SK-N-MC (cell line): ENCODE results near the gene MAML1.

Source experiments
- DNase-seq: peaks from one replicate; pipeline ENCODE4 v3.0.0-alpha.2; 2011; ENCODE audit warnings: low read depth, low spot score
- H3K27ac ChIP-seq: fragments of 200-600 bp; sonication (generic); 2 replicates; pipeline ENCODE4 v1.5.1; 2016; ENCODE audit warnings: mixed run types
- H3K36me3 ChIP-seq: fragments of 200-600 bp; sonication (generic); 2 replicates; pipeline ENCODE4 v1.6.1; 2017; ENCODE audit warnings: antibody characterized with exemption, low read length, mixed read lengths; ENCODE audit not compliant: insufficient read depth
- H3K4me3 ChIP-seq: fragments of 200-600 bp; sonication (generic); 2 replicates; pipeline ENCODE4 v1.5.1; 2016
- H3K9ac ChIP-seq: fragments of 200-600 bp; sonication (generic); 2 replicates; pipeline ENCODE4 v1.8.0; 2017; ENCODE audit warnings: mixed run types, mixed read lengths; ENCODE audit not compliant: insufficient read length
- H3K9me3 ChIP-seq: fragments of 200-600 bp; sonication (generic); 2 replicates; pipeline ENCODE4 v1.6.1; 2017; ENCODE audit warnings: low read depth, mild to moderate bottlenecking, antibody characterized with exemption, low read length, moderate library complexity, mixed read lengths
- EZH2 ChIP-seq: fragments of 200-600 bp; sonication (generic); IDR thresholded peaks from one replicate; pipeline ENCODE4 v1.6.1; 2017; ENCODE audit warnings: antibody characterized with exemption
- FOXP2 ChIP-seq: optimal IDR thresholded peaks from 2 replicates; pipeline ENCODE3; 2011; ENCODE audit warnings: mild to moderate bottlenecking, moderate library complexity; ENCODE audit not compliant: insufficient read depth; ENCODE audit errors: extremely low read length, control extremely low read depth
- POLR2AphosphoS5 ChIP-seq: IDR thresholded peaks from 2 replicates; pipeline ENCODE4 v1.6.1; 2012; ENCODE audit warnings: mild to moderate bottlenecking, low read depth, low read length, borderline replicate concordance

MAML1 gene

DNA sequence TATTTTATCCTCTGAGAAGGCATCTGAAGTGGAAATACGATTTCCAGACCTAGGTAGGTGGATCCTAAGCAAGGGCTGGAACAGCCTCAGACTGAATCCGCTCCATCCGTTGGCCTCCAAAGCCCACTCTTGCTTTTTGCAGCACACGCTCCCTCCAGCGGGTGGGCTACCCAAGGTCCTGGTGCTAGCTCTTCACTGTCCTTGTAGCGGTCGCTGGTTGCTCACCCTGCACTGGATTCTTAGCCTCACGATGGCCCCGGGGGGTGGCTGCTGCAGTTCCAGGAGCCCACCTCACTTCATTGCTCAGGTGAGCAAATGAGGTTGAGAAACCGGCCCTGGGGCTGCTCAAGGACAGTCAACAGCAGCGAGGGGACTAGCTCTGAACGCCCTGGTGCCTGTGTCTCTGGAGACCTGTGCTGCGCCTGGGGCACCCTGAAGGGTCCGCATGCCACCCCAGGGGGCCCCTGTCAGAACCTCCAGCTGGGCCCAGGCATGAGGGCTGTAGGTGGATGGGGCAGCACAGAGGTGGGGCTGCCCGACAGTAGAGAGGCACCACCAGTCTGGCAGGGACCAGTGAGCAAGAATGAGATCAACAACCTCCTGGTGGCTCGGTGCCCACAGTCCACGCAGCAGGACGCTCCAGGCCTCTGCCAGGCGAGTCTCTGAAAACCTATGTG is 69.7 kb downstream of the MAML1 start:
- no peak overlapping the region for H3K27ac ChIP-seq
- no peaks in the 10 kb centered on the region; the same call in 1 of the 2 replicates for H3K36me3 ChIP-seq
- DNase-seq, result no peak
- no peak overlapping the region for H3K4me3 ChIP-seq
- no peak for TF ChIP-seq FOXP2
- TF ChIP-seq POLR2AphosphoS5, result no peak
- no peak for TF ChIP-seq EZH2
- H3K9ac ChIP-seq, result no peak overlapping the region
- no peaks in the 10 kb centered on the region for H3K9me3 ChIP-seq

DNA sequence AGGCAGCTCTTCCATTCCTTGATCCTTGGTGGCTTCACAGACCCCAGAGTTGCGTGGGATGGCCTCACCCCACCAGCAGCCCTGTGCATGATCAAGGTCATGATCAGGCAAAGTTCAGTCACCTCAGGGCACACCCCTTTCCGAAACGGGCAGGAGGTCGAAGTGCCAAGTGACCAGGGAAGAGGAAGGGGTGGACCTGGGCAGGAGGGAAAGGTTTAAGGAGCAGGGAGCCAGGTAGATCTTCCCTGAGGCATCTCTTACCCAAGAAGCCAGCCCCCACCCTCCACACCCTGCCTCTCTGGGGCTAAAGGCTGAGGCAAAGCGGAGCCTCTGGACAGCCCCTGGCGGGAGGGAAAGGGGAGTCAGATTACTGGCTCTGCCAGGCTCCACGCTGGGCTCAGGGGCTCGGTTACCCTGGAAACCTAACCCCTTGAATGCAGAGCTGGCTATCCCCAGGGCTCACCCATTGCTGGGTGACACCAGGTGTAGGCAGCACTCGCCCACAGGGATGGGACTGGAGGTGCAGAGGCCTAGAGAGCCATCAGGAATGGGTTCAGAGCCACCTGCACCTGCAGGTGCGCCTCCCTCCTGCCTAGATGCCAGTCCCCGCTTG is 70.4 kb downstream of the MAML1 start:
- no peak overlapping the region for H3K27ac ChIP-seq
- no peak overlapping the region for H3K9ac ChIP-seq
- DNase-seq, result no peak
- no peak overlapping the region for H3K4me3 ChIP-seq
- TF ChIP-seq POLR2AphosphoS5 (no peak), EZH2 (no peak), FOXP2 (no peak)
- H3K36me3 ChIP-seq, result no peaks in the 10 kb centered on the region; the same call in 1 of the 2 replicates
- no peaks in the 10 kb centered on the region for H3K9me3 ChIP-seq

DNA sequence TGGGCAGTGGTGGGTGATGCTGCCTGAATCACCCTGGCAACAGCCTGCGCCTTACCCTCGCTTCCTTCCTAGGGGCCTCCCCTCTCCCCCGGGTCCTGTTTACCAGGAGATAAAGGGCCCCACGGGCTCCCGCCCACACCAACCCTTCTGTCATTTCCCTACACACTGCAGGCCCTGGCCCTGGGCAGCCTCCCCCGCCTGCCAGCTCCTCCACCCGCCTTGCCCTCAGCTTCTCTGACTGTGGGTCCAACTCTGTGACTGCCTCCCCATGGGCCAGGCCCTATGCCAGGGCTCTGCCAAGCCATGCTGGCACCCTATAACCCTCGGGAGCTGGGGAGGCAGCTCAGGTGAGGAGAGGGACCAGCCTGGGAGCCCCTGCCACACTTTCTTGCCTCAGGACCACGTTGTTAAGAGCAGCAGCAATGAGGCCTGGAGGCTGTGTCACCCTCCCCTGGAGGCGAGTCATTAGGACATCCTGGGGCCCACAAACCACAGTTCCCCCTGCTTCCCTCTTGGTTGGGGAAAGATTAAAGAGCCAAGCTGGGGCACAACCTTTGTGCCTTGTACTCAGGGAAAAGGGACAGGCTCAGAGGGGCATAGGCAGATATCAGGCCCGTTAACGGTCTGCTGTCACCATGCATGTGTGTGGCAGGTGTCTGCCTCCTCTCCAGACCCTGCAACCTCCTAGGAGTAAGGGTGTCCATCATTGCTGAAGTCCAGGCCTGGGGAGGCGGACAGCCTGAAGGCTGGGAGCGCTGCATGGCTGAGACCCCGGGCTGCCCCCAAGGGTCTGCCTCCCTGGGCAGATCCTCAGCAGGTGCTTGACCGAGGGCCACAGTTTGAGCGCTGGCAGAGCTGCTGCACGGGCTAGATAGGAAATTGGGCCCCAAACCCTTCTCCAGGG is 71.3 kb downstream of the MAML1 start:
- H3K27ac ChIP-seq, result no peak overlapping the region
- no peak for DNase-seq
- H3K9me3 ChIP-seq, result no peaks in the 10 kb centered on the region
- TF ChIP-seq FOXP2, result no peak
- no peak for TF ChIP-seq POLR2AphosphoS5
- no peak for TF ChIP-seq EZH2
- H3K4me3 ChIP-seq, result no peak overlapping the region
- H3K9ac ChIP-seq, result no peak overlapping the region
- H3K36me3 ChIP-seq, result no peaks in the 10 kb centered on the region; the same call in 1 of the 2 replicates

DNA sequence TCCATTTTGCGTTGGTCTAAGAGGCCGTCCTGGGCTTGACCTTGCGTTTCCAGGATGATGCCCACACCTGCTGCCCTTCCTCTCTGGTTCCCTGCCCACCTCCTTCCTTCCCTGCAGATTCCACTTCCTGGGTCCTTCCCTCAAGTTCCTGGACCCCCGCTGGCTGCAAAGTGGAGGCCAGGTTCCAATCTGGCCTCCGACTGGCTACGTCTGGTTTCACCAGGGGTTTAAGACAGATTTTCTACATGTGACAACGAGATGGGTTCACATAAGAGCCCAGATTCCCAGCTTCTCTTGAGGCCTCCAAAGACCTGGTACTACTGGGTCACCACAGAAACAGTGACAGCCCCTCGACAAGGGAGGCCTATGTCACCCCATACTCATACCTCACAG is 71.9 kb downstream of the MAML1 start:
- Histone ChIP-seq H3K9ac (no peak overlapping the region), H3K4me3 (no peak overlapping the region; the same call in 1 of the 2 replicates), H3K27ac (no peak overlapping the region), H3K9me3 (no peaks in the 10 kb centered on the region), H3K36me3 (no peaks in the 10 kb centered on the region; the same call in 1 of the 2 replicates)
- DNase-seq, result no peak
- TF ChIP-seq EZH2 (no peak), FOXP2 (no peak), POLR2AphosphoS5 (no peak)

DNA sequence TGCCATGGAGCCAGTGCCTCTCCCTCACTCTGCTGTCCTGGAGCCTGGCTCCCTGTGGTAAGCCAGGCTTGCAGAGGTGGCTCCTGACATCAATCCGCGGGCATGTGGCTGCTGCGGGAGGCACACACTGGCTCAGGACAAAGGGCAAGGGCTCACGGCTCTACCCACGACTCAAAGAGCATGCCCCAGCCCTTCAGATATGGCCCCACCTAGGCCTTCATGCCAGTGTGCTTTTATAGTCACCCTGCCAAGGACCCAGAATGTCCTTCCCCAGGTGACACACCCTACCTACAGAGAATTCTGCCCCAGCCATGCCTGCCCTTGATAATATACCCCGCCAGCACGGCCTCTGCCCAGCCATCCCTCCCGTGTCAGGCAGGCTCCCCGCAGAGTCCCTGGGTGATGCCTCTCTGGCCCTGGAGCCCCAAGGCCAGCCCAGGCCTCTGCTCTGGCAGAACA is 72.5 kb downstream of the MAML1 start:
- no peak for DNase-seq
- Histone ChIP-seq H3K4me3 (peak overlapping the region; percentile 86), H3K27ac (no peak overlapping the region), H3K9ac (peak overlapping the region; percentile 76), H3K9me3 (no peaks in the 10 kb centered on the region), H3K36me3 (no peaks in the 10 kb centered on the region; the same call in 1 of the 2 replicates)
- no peak for TF ChIP-seq EZH2
- no peak for TF ChIP-seq POLR2AphosphoS5
- TF ChIP-seq FOXP2, result no peak

DNA sequence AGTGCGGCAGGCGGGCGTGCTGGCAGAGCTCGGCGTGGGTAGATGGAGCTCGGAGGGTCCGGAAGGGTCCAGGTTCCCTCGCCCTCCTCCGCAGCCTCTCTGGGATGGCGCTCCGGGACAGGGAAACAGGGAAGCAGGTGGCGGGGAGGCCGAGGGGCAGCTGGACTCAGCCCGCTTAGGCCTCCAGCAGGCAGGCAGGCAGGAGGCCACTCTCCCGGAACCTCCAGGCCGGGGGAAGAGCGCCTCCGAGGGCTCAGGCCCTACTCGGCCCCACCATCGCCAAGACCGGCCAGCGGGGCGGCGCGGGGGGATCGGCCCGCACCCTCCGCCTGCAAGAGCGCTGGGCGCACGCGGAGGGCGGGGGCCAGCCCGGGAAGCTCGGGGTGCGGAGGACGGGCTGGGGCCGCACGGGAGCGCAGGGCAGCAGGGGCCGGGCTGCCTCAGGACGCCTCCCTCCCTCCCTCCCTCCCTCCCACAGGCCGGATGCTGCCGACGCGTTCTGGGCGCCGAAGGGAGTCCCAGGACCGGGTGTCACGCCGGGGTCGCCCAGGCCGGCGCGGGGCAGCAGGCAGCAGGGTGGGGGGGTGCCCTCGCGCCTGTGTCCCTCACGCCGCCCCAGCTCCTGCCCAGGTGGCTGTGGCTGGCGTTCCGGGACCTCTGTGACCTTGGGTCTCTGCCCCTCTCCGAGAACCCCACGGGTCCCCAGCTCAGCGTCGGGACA is 73.1 kb downstream of the MAML1 start:
- Histone ChIP-seq H3K4me3 (peak overlapping the region; percentile 86), H3K36me3 (no peaks in the 10 kb centered on the region), H3K9ac (peak overlapping the region; percentile 76), H3K9me3 (no peaks in the 10 kb centered on the region), H3K27ac (no peak overlapping the region)
- TF ChIP-seq FOXP2, result no peak
- TF ChIP-seq EZH2, result no peak
- TF ChIP-seq POLR2AphosphoS5, result no peak
- no peak for DNase-seq

DNA sequence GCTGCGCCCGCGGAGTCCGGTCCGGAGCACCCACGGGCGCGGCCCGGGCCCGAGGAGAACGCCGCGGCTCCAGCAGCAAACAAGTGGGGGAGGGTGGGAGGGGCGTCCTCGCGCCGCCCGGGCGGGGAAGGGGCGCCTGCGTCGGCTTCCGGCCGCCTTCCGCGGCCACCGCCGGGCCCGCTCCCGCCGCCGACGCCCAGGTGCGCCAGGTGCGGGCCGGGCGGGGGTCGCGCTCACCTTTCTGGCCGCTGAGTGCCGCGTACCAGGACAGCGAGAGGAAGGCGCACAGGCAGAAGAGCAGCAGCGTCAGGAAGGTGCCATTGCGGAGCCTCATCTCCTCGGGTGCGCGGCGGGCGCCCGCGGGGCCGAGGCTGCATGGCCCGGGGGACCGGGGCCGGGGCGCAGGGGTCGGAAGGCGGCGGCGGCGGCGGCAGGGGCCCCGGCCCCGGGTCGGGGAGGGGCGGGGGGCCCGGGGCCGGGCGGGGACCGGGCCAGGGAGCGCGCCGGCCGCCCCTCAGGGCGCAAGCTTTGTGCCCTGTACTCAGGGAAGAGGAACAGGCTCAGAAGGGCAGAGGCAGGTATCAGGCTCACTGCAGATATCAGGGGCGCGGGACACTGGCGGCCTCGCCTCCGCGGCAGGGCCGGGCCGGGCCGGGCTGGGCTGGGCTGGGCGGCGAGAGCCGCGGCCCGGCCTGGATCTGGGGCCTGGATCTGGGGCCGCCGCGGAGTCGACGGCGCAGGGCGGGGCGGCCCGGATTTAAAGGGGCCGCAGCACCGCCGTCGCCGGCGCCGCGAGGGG is 73.8 kb downstream of the MAML1 start, which contains the start of gene MGAT4B:
MGAT4B (minus strand) TSS at position 617 of the 799 bp plus-strand sequence; CDS start at position 334, 283 bp downstream.
- Histone ChIP-seq H3K4me3 (peak within 1 kb of the TSS; percentile 86), H3K9me3 (no peaks in the 10 kb centered on the region), H3K9ac (peak within 1 kb of the TSS; percentile 76), H3K27ac (no peak within 1 kb of the TSS; the same call in 1 of the 2 replicates), H3K36me3 (peaks cover under 1% of the 10 kb centered on the region; the same call in 1 of the 2 replicates)
- TF ChIP-seq POLR2AphosphoS5 (peak; percentile 20; the same call in 1 of the 2 replicates), EZH2 (no peak), FOXP2 (no peak)
- DNase-seq, result no peak
